ENCODE data around the gene TDP1.

DNA sequence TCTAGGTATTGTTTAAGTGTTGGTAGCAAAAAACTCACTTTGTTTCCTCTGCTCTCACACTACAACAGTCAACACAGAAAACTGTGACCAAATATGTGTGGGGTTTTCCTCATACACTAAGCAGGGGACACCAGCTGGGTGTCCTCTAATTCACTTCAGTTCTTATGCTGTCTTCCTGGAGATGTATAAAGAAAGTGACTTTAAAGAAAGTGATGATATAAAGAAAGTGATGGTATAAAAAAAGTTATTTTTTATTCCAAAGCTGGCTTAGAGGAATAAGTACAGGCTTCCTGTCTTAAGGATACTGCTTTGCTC is 31.4 kb downstream of the TDP1 start:
- TF ChIP-seq, protein P1, sequence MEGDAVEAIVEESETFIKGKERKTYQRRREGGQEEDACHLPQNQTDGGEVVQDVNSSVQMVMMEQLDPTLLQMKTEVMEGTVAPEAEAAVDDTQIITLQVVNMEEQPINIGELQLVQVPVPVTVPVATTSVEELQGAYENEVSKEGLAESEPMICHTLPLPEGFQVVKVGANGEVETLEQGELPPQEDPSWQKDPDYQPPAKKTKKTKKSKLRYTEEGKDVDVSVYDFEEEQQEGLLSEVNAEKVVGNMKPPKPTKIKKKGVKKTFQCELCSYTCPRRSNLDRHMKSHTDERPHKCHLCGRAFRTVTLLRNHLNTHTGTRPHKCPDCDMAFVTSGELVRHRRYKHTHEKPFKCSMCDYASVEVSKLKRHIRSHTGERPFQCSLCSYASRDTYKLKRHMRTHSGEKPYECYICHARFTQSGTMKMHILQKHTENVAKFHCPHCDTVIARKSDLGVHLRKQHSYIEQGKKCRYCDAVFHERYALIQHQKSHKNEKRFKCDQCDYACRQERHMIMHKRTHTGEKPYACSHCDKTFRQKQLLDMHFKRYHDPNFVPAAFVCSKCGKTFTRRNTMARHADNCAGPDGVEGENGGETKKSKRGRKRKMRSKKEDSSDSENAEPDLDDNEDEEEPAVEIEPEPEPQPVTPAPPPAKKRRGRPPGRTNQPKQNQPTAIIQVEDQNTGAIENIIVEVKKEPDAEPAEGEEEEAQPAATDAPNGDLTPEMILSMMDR (IDR thresholded peaks at IDR 0.05): no peak
- no peak for TF ChIP-seq POLR2A (IDR thresholded peaks at IDR 0.05)
